Neutrophil (primary cell): ENCODE data around the gene RAB3GAP1.

Experiments
- H3K27ac ChIP-seq: fragments of 200-600 bp; sonication (generic); 2 replicates; pipeline ENCODE4 v1.5.1; 2016; ENCODE audit warnings: mild to moderate bottlenecking, moderate library complexity
- H3K27me3 ChIP-seq: fragments of 200-600 bp; sonication (generic); 2 replicates; pipeline ENCODE4 v1.6.0; 2016; ENCODE audit warnings: mild to moderate bottlenecking
- H3K36me3 ChIP-seq: fragments of 200-600 bp; sonication (generic); 2 replicates; pipeline ENCODE4 v1.5.1; 2017
- H3K4me1 ChIP-seq, 2 experiments: fragments of 200-600 bp in 1 of 2; sonication (generic) in 1 of 2; 1 replicate in 1 of 2; 2 replicates in 1 of 2; pipeline versions ENCODE4 v1.5.1 to v1.6.1; 2013 to 2016; ENCODE audit warnings: low read depth in 1 of 2, low read length in 1 of 2, mild to moderate bottlenecking in 1 of 2, moderate library complexity in 1 of 2; ENCODE audit not compliant: control insufficient read depth in 1 of 2, insufficient read depth in 1 of 2
- H3K4me3 ChIP-seq, 2 experiments: fragments of 200-600 bp in 1 of 2; sonication (generic) in 1 of 2; 1 replicate in 1 of 2; 2 replicates in 1 of 2; pipeline ENCODE4 v1.5.1; 2013 to 2016; ENCODE audit warnings: low read depth in 1 of 2, low read length in 1 of 2, mild to moderate bottlenecking in 1 of 2, moderate library complexity in 1 of 2
- H3K9me3 ChIP-seq: fragments of 200-600 bp; sonication (generic); 2 replicates; pipeline ENCODE4 v1.5.1; 2016
- CTCF ChIP-seq: fragments of 200-600 bp; sonication (generic); IDR thresholded peaks from 2 replicates; pipeline ENCODE4 v1.5.1; 2016; ENCODE audit warnings: antibody characterized with exemption

Gene RAB3GAP1

DNA sequence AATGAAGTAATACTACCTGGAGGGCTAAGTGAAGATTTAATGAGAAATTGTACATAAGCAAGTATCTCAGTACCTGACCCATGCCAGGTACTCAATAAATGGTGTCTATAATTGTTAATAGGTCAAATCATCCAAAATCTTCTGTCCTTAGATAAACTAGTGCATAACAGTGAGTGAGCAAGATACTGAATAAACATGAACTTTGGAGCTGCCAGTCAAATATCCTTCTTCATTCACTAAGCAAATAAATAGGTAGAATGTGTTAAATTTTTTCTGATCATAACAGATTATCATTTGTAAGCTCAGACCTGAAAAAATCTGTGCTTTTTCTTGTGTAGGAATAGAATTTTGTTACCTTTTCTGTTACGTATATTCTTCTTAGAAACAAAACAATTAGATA is 39.6 kb downstream of the RAB3GAP1 start:
- Histone ChIP-seq H3K27me3 (no peaks in the 10 kb centered on the region), H3K4me3 (no peak overlapping the region), H3K36me3 (peaks cover 38% of the 10 kb centered on the region), H3K9me3 (no peaks in the 10 kb centered on the region), H3K27ac (no peak overlapping the region), H3K4me1 (no peaks in the 10 kb centered on the region)
- TF ChIP-seq CTCF: no peak

GRCh38 chr2:135093193-135093592 is 41.1 kb downstream of the RAB3GAP1 start:
- no peak overlapping the region for H3K27ac ChIP-seq
- no peaks in the 10 kb centered on the region for H3K4me1 ChIP-seq
- H3K36me3 ChIP-seq: peaks cover 38% of the 10 kb centered on the region

DNA sequence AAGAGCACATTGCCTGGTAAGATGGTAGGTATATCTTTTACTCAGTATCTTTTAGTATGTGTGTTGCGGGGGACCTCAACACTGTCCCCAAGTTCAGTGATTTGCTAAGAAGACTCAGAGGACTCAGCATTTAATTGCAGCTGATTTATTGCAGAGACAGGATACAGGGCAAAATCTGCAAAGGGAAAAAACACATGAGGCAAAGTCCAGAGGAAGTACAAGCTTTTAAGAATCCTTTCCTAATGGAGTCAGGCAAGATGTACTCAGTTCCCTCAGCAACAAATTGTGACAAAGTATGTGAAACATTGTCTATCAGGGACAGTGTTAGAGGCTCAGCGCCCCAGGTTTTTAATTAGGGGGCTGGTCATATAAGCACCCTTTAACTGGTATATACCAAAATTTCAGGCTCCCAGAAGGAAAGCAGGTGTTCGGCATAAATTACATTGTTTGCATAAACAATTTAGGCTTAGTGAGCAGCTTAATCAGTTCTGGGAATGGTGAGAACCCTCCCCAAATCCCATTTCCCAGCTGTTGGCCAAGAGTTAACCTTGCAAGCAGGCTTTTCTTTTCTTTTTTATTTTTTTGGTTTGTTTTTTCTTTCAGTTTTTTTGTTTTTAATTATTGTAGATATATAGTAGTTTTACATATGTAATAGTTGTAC is 41.7 kb downstream of the RAB3GAP1 start:
- Histone ChIP-seq H3K9me3 (no peaks in the 10 kb centered on the region), H3K27ac (no peak overlapping the region), H3K4me1 (no peaks in the 10 kb centered on the region), H3K27me3 (no peaks in the 10 kb centered on the region), H3K4me3 (no peak overlapping the region), H3K36me3 (peaks cover 38% of the 10 kb centered on the region)
- no peak for TF ChIP-seq CTCF

More at GRCh38 chr2:135093193-135093592, 41.1 kb downstream of the RAB3GAP1 start:
- H3K9me3 ChIP-seq: no peaks in the 10 kb centered on the region
- no peak for TF ChIP-seq CTCF
- H3K27me3 ChIP-seq: no peaks in the 10 kb centered on the region
- H3K4me3 ChIP-seq: no peak overlapping the region

GRCh38 chr2:135094508-135094907 is 42.4 kb downstream of the RAB3GAP1 start:
- Histone ChIP-seq H3K4me3 (no peak overlapping the region), H3K4me1 (no peaks in the 10 kb centered on the region), H3K27ac (no peak overlapping the region), H3K27me3 (no peaks in the 10 kb centered on the region), H3K9me3 (no peaks in the 10 kb centered on the region), H3K36me3 (peaks cover 38% of the 10 kb centered on the region)
- no peak for TF ChIP-seq CTCF

DNA sequence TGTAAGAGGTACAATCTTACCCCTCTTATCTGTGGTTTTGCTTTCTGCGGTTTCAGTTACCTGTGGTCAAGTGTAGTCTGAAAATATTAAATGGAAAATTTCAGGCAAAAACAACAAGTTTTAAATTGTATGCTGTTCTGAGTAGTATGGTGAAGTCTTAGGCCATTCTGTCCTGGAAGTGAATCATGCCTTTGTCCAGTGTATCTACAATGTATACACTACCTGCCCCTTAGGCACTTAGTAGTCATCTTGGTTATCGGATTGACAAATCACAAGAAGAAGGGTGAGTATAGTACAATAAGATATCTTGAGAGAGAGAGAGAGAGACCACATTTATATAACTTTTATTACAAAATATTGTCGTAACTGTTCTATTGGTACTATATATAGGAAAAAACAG is 43.5 kb downstream of the RAB3GAP1 start:
- peaks cover 39% of the 10 kb centered on the region for H3K36me3 ChIP-seq
- H3K9me3 ChIP-seq: no peaks in the 10 kb centered on the region
- TF ChIP-seq CTCF: no peak
- H3K27me3 ChIP-seq: no peaks in the 10 kb centered on the region
- no peak overlapping the region for H3K27ac ChIP-seq
- no peaks in the 10 kb centered on the region for H3K4me1 ChIP-seq
- no peak overlapping the region for H3K4me3 ChIP-seq
